GM21381 (cell line): ENCODE results near the gene ZC3HAV1.
"Not testable (repeated sequence)": the region's sequence is repeated elsewhere in the genome, so short reads cannot be mapped to it uniquely, and the experiment has no call there.

Source experiments
- ATAC-seq: cut with Tn5 transposase; IDR thresholded peaks from one replicate; pipeline ENCODE4 v1.9.1; 2021; ENCODE audit warnings: mild to moderate bottlenecking, moderate library complexity; ENCODE audit not compliant: unreplicated experiment

ZC3HAV1 gene

GRCh38 chr7:139109188-139109982, at the start of gene ZC3HAV1:
TSS of gene ZC3HAV1 (minus strand) at chr7:139109720. CDS start at chr7:139109331, 389 bp downstream.
- ATAC-seq, result peak; percentile 68

- no peak for ATAC-seq
Observed at GRCh38 chr7:139153832-139154231, 44.3 kb upstream of the ZC3HAV1 start.

GRCh38 chr7:139152149-139152548, 42.6 kb upstream of the ZC3HAV1 start:
- ATAC-seq, result no peak

GRCh38 chr7:139139150-139139549, 29.6 kb upstream of the ZC3HAV1 start:
- ATAC-seq, result no peak

- ATAC-seq, result peak; percentile 98
Observed at GRCh38 chr7:139133335-139134139, 24.0 kb upstream of the ZC3HAV1 start.

GRCh38 chr7:139132887-139133286, 23.4 kb upstream of the ZC3HAV1 start:
- no peak for ATAC-seq

GRCh38 chr7:139131601-139132041, 22.1 kb upstream of the ZC3HAV1 start:
- no peak for ATAC-seq

- ATAC-seq, result not testable (repeated sequence)
Observed at GRCh38 chr7:139129814-139130213, 20.3 kb upstream of the ZC3HAV1 start.

GRCh38 chr7:139127648-139128047, 18.1 kb upstream of the ZC3HAV1 start:
- ATAC-seq, result no peak

GRCh38 chr7:139125657-139126056, 16.1 kb upstream of the ZC3HAV1 start:
- no peak for ATAC-seq

- not testable (repeated sequence) for ATAC-seq
Observed at GRCh38 chr7:139124995-139125394, 15.5 kb upstream of the ZC3HAV1 start.

GRCh38 chr7:139124084-139124914, 14.8 kb upstream of the ZC3HAV1 start:
- ATAC-seq, result peak; percentile 51

GRCh38 chr7:139119486-139119849, 9.9 kb upstream of the ZC3HAV1 start:
- ATAC-seq, result no peak

GRCh38 chr7:139118805-139119485, 9.4 kb upstream of the ZC3HAV1 start:
- ATAC-seq, result peak; percentile 81

- ATAC-seq, result peak; percentile 73
Observed at GRCh38 chr7:139118234-139118804, 8.8 kb upstream of the ZC3HAV1 start.

GRCh38 chr7:139117599-139118233, 8.2 kb upstream of the ZC3HAV1 start:
- ATAC-seq, result no peak

- no peak for ATAC-seq
Observed at GRCh38 chr7:139116999-139117398, 7.5 kb upstream of the ZC3HAV1 start.

GRCh38 chr7:139115104-139115503, 5.6 kb upstream of the ZC3HAV1 start:
- ATAC-seq, result no peak

GRCh38 chr7:139114585-139114984, 5.1 kb upstream of the ZC3HAV1 start:
- ATAC-seq, result no peak

- no peak for ATAC-seq
Observed at GRCh38 chr7:139114018-139114417, 4.5 kb upstream of the ZC3HAV1 start.
